Type B pancreatic cell (in vitro differentiated cells): Measurements from ENCODE around the gene TACR1. TPM values are rescaled to one million over a fixed set of nuclear protein-coding genes. Genes with fewer than 3 reads are reported as not detected.

ENCODE experiments used
- DNase-seq: peaks from one replicate; pipeline ENCODE4 v3.0.0; 2021; ENCODE audit warnings: mixed read lengths; ENCODE audit not compliant: unreplicated experiment; ENCODE audit errors: extremely low spot score
- H3K27ac Mint-ChIP-seq: 2 replicates; pipeline ENCODE4 v1.8.0; 2021; ENCODE audit warnings: mild to moderate bottlenecking, mixed read lengths
- H3K27me3 Mint-ChIP-seq: 2 replicates; pipeline ENCODE4 v1.8.0; 2021; ENCODE audit warnings: mixed read lengths
- H3K36me3 Mint-ChIP-seq: 2 replicates; pipeline ENCODE4 v1.8.0; 2021; ENCODE audit warnings: mixed read lengths
- H3K4me1 Mint-ChIP-seq: one replicate; pipeline ENCODE4 v1.8.0; 2021; ENCODE audit warnings: mixed read lengths; ENCODE audit not compliant: unreplicated experiment
- H3K4me3 Mint-ChIP-seq: 2 replicates; pipeline ENCODE4 v1.8.0; 2021; ENCODE audit warnings: mild to moderate bottlenecking, mixed read lengths
- H3K9me3 Mint-ChIP-seq: 2 replicates; pipeline ENCODE4 v1.8.0; 2021; ENCODE audit warnings: mixed read lengths
- CTCF ChIP-seq: fragments of 200-600 bp; sonication (generic); conservative IDR thresholded peaks from 2 replicates; pipeline ENCODE4 v1.5.0; 2021; ENCODE audit warnings: antibody characterized with exemption, mild to moderate bottlenecking
- total RNA-seq: library from RNA; stranded (reverse); gene quantifications from 2 replicates; pipeline ENCODE4 v1.2.1, GENCODE V29; 2021; ENCODE audit warnings: low replicate concordance

Gene TACR1
- total RNA-seq, 1 donor from 2014 or later = 1.5 TPM

GRCh38 chr2:75019790-75020189 lies 179.5 kb downstream of the TACR1 start:
- no peak overlapping the region for H3K4me3 Mint-ChIP-seq
- TF ChIP-seq CTCF = no peak
- DNase-seq = no peak
- H3K36me3 Mint-ChIP-seq = no peaks in the 10 kb centered on the region
- H3K9me3 Mint-ChIP-seq = no peaks in the 10 kb centered on the region
- H3K4me1 Mint-ChIP-seq = no peaks in the 10 kb centered on the region
- no peaks in the 10 kb centered on the region for H3K27me3 Mint-ChIP-seq
- no peak overlapping the region for H3K27ac Mint-ChIP-seq

GRCh38 chr2:75018162-75018561 lies 181.2 kb downstream of the TACR1 start:
- no peaks in the 10 kb centered on the region for H3K36me3 Mint-ChIP-seq
- no peak overlapping the region for H3K27ac Mint-ChIP-seq
- H3K4me1 Mint-ChIP-seq = no peaks in the 10 kb centered on the region

GRCh38 chr2:75012080-75012479 lies 187.2 kb downstream of the TACR1 start:
- H3K27ac Mint-ChIP-seq = no peak overlapping the region
- DNase-seq = no peak
- H3K9me3 Mint-ChIP-seq = no peaks in the 10 kb centered on the region
- H3K36me3 Mint-ChIP-seq = no peaks in the 10 kb centered on the region
- H3K4me3 Mint-ChIP-seq = no peak overlapping the region
- TF ChIP-seq CTCF = no peak
- H3K27me3 Mint-ChIP-seq = no peaks in the 10 kb centered on the region
- H3K4me1 Mint-ChIP-seq = no peaks in the 10 kb centered on the region

More at GRCh38 chr2:75018162-75018561, 181.2 kb downstream of the TACR1 start:
- DNase-seq = no peak
- no peak for TF ChIP-seq CTCF
- Mint-ChIP-seq H3K9me3 (no peaks in the 10 kb centered on the region), H3K4me3 (no peak overlapping the region), H3K27me3 (no peaks in the 10 kb centered on the region)

GRCh38 chr2:75010571-75010970 lies 188.7 kb downstream of the TACR1 start:
- Mint-ChIP-seq H3K36me3 (no peaks in the 10 kb centered on the region), H3K4me1 (no peaks in the 10 kb centered on the region), H3K9me3 (no peaks in the 10 kb centered on the region), H3K27ac (no peak overlapping the region), H3K4me3 (no peak overlapping the region), H3K27me3 (no peaks in the 10 kb centered on the region)
- no peak for TF ChIP-seq CTCF
- DNase-seq = no peak

- no peaks in the 10 kb centered on the region for H3K4me1 Mint-ChIP-seq
- H3K36me3 Mint-ChIP-seq = no peaks in the 10 kb centered on the region
- TF ChIP-seq CTCF = no peak
- no peaks in the 10 kb centered on the region for H3K9me3 Mint-ChIP-seq
- no peak overlapping the region for H3K4me3 Mint-ChIP-seq
- no peak for DNase-seq
- H3K27me3 Mint-ChIP-seq = no peaks in the 10 kb centered on the region
- H3K27ac Mint-ChIP-seq = no peak overlapping the region
These were observed 191.5 kb downstream of the TACR1 start for GRCh38 chr2:75007819-75008218.

- no peak for DNase-seq
- TF ChIP-seq CTCF = no peak
- Mint-ChIP-seq H3K27ac (no peak overlapping the region), H3K36me3 (no peaks in the 10 kb centered on the region), H3K4me3 (no peak overlapping the region), H3K4me1 (no peaks in the 10 kb centered on the region), H3K9me3 (no peaks in the 10 kb centered on the region), H3K27me3 (no peaks in the 10 kb centered on the region)
These were observed 192.3 kb downstream of the TACR1 start for GRCh38 chr2:75007061-75007460.
